ENCODE results near the gene ZDHHC20.

ZDHHC20 gene

GRCh38 chr13:21458813-21459701, at the start of gene ZDHHC20:
TSS of gene ZDHHC20 (minus strand) at chr13:21459303. CDS start at chr13:21459171, 132 bp downstream.
- DNase-seq, result peak; percentile 89

- DNase-seq, result no peak
Observed at GRCh38 chr13:21504379-21504778, 45.3 kb upstream of the ZDHHC20 start.

- no peak for DNase-seq
Observed at GRCh38 chr13:21501686-21502085, 42.6 kb upstream of the ZDHHC20 start.

- DNase-seq, result no peak
Observed at GRCh38 chr13:21486322-21486721, 27.2 kb upstream of the ZDHHC20 start.

GRCh38 chr13:21483748-21484147, 24.6 kb upstream of the ZDHHC20 start:
- no peak for DNase-seq

- DNase-seq, result no peak
Observed at GRCh38 chr13:21481359-21481758, 22.3 kb upstream of the ZDHHC20 start.

GRCh38 chr13:21478881-21479808, 20.0 kb upstream of the ZDHHC20 start:
- peak; percentile 52 for DNase-seq

GRCh38 chr13:21476893-21477472, 17.9 kb upstream of the ZDHHC20 start:
- peak; percentile 80 for DNase-seq

GRCh38 chr13:21475115-21475514, 16.0 kb upstream of the ZDHHC20 start:
- DNase-seq, result no peak

- no peak for DNase-seq
Observed at GRCh38 chr13:21470785-21471184, 11.7 kb upstream of the ZDHHC20 start.

- no peak for DNase-seq
Observed at GRCh38 chr13:21466527-21466926, 7.4 kb upstream of the ZDHHC20 start.

GRCh38 chr13:21465710-21466160, 6.6 kb upstream of the ZDHHC20 start:
- DNase-seq, result no peak

GRCh38 chr13:21463424-21463823, 4.3 kb upstream of the ZDHHC20 start:
- no peak for DNase-seq

GRCh38 chr13:21461131-21461530, 2.0 kb upstream of the ZDHHC20 start:
- DNase-seq, result no peak

GRCh38 chr13:21458451-21458812, 671 bp downstream of the ZDHHC20 start:
- DNase-seq, result peak; percentile 52

- DNase-seq, result no peak
Observed at GRCh38 chr13:21453387-21454081, 5.6 kb downstream of the ZDHHC20 start.

GRCh38 chr13:21450936-21451335, 8.2 kb downstream of the ZDHHC20 start:
- DNase-seq, result no peak

- no peak for DNase-seq
Observed at GRCh38 chr13:21446656-21447055, 12.4 kb downstream of the ZDHHC20 start.

- no peak for DNase-seq
Observed at GRCh38 chr13:21445759-21446158, 13.3 kb downstream of the ZDHHC20 start.

GRCh38 chr13:21443171-21443570, 15.9 kb downstream of the ZDHHC20 start:
- no peak for DNase-seq

GRCh38 chr13:21436582-21436981, 22.5 kb downstream of the ZDHHC20 start:
- DNase-seq, result no peak

GRCh38 chr13:21435687-21436151, 23.4 kb downstream of the ZDHHC20 start:
- peak; percentile 41 for DNase-seq
